ENCODE data around the gene AVEN. TPM values are rescaled to one million over a fixed set of nuclear protein-coding genes. Genes with fewer than 3 reads are reported as not detected.

The AVEN gene
- total RNA-seq, 2 donors from 2014 or later: 18.9 to 20.7 TPM

- no peak for DNase-seq
- H3K27ac Mint-ChIP-seq: no peak overlapping the region
- 78 to 100% methylated on average over 2 to 6 of the region's 7 CpGs for WGBS, 2 experiments (ENCODE audit: insufficient coverage in 1 of 2, insufficient read length in 1 of 2)
- no peaks in the 10 kb centered on the region for H3K9me3 Mint-ChIP-seq
- no peaks in the 10 kb centered on the region for H3K36me3 Mint-ChIP-seq (ENCODE audit: low read depth)
- no peaks in the 10 kb centered on the region for H3K27me3 Mint-ChIP-seq (ENCODE audit: insufficient read depth)
- H3K9ac ChIP-seq (ENCODE audit: extremely low read depth, low read length, poor library complexity, severe bottlenecking): no peak overlapping the region
- H3K4me1 ChIP-seq (ENCODE audit: control insufficient read depth, insufficient read depth, low read length): no peaks in the 10 kb centered on the region
- no peaks in the 10 kb centered on the region for H3K27me3 ChIP-seq (ENCODE audit: control insufficient read depth, insufficient read depth, low read length, poor library complexity, severe bottlenecking)
- H3K27ac ChIP-seq (ENCODE audit: low read depth, low read length): no peak overlapping the region
- no peaks in the 10 kb centered on the region for H3K9me3 ChIP-seq (ENCODE audit: control insufficient read depth, low read length)
- TF ChIP-seq CTCF (conservative IDR thresholded peaks at IDR 0.05): no peak
- peaks cover 6% of the 10 kb centered on the region for H3K36me3 ChIP-seq (ENCODE audit: control insufficient read depth, insufficient read depth, low read length)
- no peak overlapping the region for H3K4me3 Mint-ChIP-seq
- H3K4me3 ChIP-seq (ENCODE audit: low read length): no peak overlapping the region
- peaks cover 5% of the 10 kb centered on the region for H3K4me1 Mint-ChIP-seq
These were observed 58.8 kb downstream of the AVEN start for GRCh38 chr15:33980159-33980558.

- Histone ChIP-seq H3K27me3 (ENCODE audit: control insufficient read depth, insufficient read depth, low read length, poor library complexity, severe bottlenecking) (no peaks in the 10 kb centered on the region), H3K4me1 (ENCODE audit: control insufficient read depth, insufficient read depth, low read length) (no peaks in the 10 kb centered on the region), H3K36me3 (ENCODE audit: control insufficient read depth, insufficient read depth, low read length) (no peaks in the 10 kb centered on the region), H3K9me3 (ENCODE audit: control insufficient read depth, low read length) (no peaks in the 10 kb centered on the region), H3K9ac (ENCODE audit: extremely low read depth, low read length, poor library complexity, severe bottlenecking) (no peak overlapping the region), H3K4me3 (ENCODE audit: low read length) (no peak overlapping the region), H3K27ac (ENCODE audit: low read depth, low read length) (no peak overlapping the region)
- no peaks in the 10 kb centered on the region for H3K27me3 Mint-ChIP-seq (ENCODE audit: insufficient read depth)
- H3K27ac Mint-ChIP-seq: no peak overlapping the region
- no peaks in the 10 kb centered on the region for H3K9me3 Mint-ChIP-seq
- no peak for TF ChIP-seq CTCF (conservative IDR thresholded peaks at IDR 0.05)
- 100% methylated on average over 3 of the region's 4 CpGs; no CpG with 5 or more reads in 1 of the 2 experiments for WGBS, 2 experiments (ENCODE audit: insufficient coverage in 1 of 2, insufficient read length in 1 of 2)
- no peaks in the 10 kb centered on the region for H3K4me1 Mint-ChIP-seq
- no peaks in the 10 kb centered on the region for H3K36me3 Mint-ChIP-seq (ENCODE audit: low read depth)
- no peak overlapping the region for H3K4me3 Mint-ChIP-seq
- no peak for DNase-seq
These were observed 63.9 kb downstream of the AVEN start for GRCh38 chr15:33975022-33975565.

GRCh38 chr15:33971811-33972210 is 67.2 kb downstream of the AVEN start:
- H3K9ac ChIP-seq (ENCODE audit: extremely low read depth, low read length, poor library complexity, severe bottlenecking): no peak overlapping the region
- Mint-ChIP-seq H3K4me3 (no peak overlapping the region), H3K27me3 (ENCODE audit: insufficient read depth) (no peaks in the 10 kb centered on the region), H3K36me3 (ENCODE audit: low read depth) (no peaks in the 10 kb centered on the region), H3K27ac (no peak overlapping the region), H3K9me3 (no peaks in the 10 kb centered on the region), H3K4me1 (peaks cover 13% of the 10 kb centered on the region)
- H3K4me1 ChIP-seq (ENCODE audit: control insufficient read depth, insufficient read depth, low read length): peaks cover 5% of the 10 kb centered on the region
- no peak for DNase-seq
- no peak overlapping the region for H3K27ac ChIP-seq (ENCODE audit: low read depth, low read length)
- no peak overlapping the region for H3K4me3 ChIP-seq (ENCODE audit: low read length)
- H3K36me3 ChIP-seq (ENCODE audit: control insufficient read depth, insufficient read depth, low read length): no peaks in the 10 kb centered on the region
- no peaks in the 10 kb centered on the region for H3K9me3 ChIP-seq (ENCODE audit: control insufficient read depth, low read length)
- WGBS, 2 experiments (ENCODE audit: insufficient coverage in 1 of 2, insufficient read length in 1 of 2): 90 to 100% methylated on average over 2 of the region's 2 CpGs
- no peaks in the 10 kb centered on the region for H3K27me3 ChIP-seq (ENCODE audit: control insufficient read depth, insufficient read depth, low read length, poor library complexity, severe bottlenecking)
- TF ChIP-seq CTCF (conservative IDR thresholded peaks at IDR 0.05): no peak

Measured in endodermal cell (in vitro differentiated cells).